H1 (cell line): ENCODE data around the gene HABP4. TPM values are rescaled to one million over a fixed set of nuclear protein-coding genes. Genes with fewer than 3 reads are reported as not detected.

Experiments used
- CHD7 ChIP-seq: fragments of 300-600 bp; sonication (generic); IDR thresholded peaks from 2 replicates; pipeline ENCODE4 v1.7.1; 2012; ENCODE audit warnings: low read length, moderate library complexity, mild to moderate bottlenecking, inconsistent platforms; ENCODE audit not compliant: insufficient replicate concordance
- CREB1 ChIP-seq: IDR thresholded peaks from 2 replicates; pipeline ENCODE4 v1.6.1; 2012; ENCODE audit warnings: inconsistent platforms
- E2F6 ChIP-seq: IDR thresholded peaks from 2 replicates; pipeline ENCODE4 v1.6.1; 2012; ENCODE audit warnings: inconsistent platforms
- EZH2 ChIP-seq: fragments of 200-600 bp; sonication (generic); IDR thresholded peaks from 2 replicates; pipeline ENCODE4 v1.7.1; 2012; ENCODE audit warnings: low read depth, mild to moderate bottlenecking, moderate library complexity, low read length, inconsistent platforms; ENCODE audit not compliant: severe bottlenecking
- POLR2AphosphoS5 ChIP-seq: IDR thresholded peaks from 2 replicates; pipeline ENCODE4 v1.6.1; 2011; ENCODE audit warnings: low read depth, low read length
- TAF1 ChIP-seq: IDR thresholded peaks from 2 replicates; pipeline ENCODE4 v1.6.1; 2011; ENCODE audit warnings: mild to moderate bottlenecking, low read depth, low read length
- TBP ChIP-seq: IDR thresholded peaks from 2 replicates; pipeline ENCODE4 v1.6.1; 2011; ENCODE audit warnings: low read depth, low read length, improper control_type of control experiment
- polyA plus RNA-seq, 7 experiments: library from polyadenylated mRNA; depleted of rRNA in 3 of 7; stranded (reverse) in 5 of 7; unstranded in 2 of 7; fragments of >200 nt in 5 of 7; fragments of 200-250 nt in 2 of 7; gene quantifications; 1 replicate in 5 of 7; 2 replicates in 1 of 7; 4 replicates in 1 of 7; pipeline versions ENCODE4 v1.2.1 to v1.2.3, GENCODE V29; 2011 to 2013; ENCODE audit warnings: missing spikeins in 2 of 7, mixed read lengths in 2 of 7
- total RNA-seq: library from RNA; stranded (reverse); fragmentation: NEBNext Ultra II Directional; extraction: Animal tissue kit (Norgen Biotek cat#: 25700); gene quantifications from 2 replicates; pipeline ENCODE4 v1.2.1, GENCODE V29; 2021

Gene HABP4
- total and polyA plus RNA-seq, 2 of the 8 experiments (the other 6 are each of a cell fraction or from before 2014, with no cell fraction given), result 3.3 to 11.2 TPM

- TF ChIP-seq TAF1 (no peak), TBP (no peak), POLR2AphosphoS5 (no peak), CREB1 (no peak), EZH2 (no peak), CHD7 (no peak), E2F6 (no peak)
- TF ChIP-seq, all 59 proteins: peak for 0
Observed at GRCh38 chr9:96430377-96430776, 19.6 kb upstream of the HABP4 start (continued).
